ENCODE results near the gene DPF3. TPM values are rescaled to one million over a fixed set of nuclear protein-coding genes. Genes with fewer than 3 reads are reported as not detected.

The DPF3 gene
- total RNA-seq, 2 donors from 2014 or later, result 0.13 to 1.2 TPM

- Mint-ChIP-seq H3K27ac (no peak overlapping the region), H3K4me3 (no peak overlapping the region), H3K4me1 (peaks cover 17% of the 10 kb centered on the region), H3K27me3 (no peaks in the 10 kb centered on the region), H3K36me3 (ENCODE audit: low read depth) (no peaks in the 10 kb centered on the region)
- ATAC-seq, result no peak
- DNase-seq, result no peak
- no peaks in the 10 kb centered on the region for H3K9me3 ChIP-seq (ENCODE audit: control insufficient read depth, low read length, poor library complexity, severe bottlenecking)
These were observed 176.7 kb downstream of the DPF3 start for GRCh38 chr14:72717220-72717619.

- Mint-ChIP-seq H3K4me1 (peaks cover 20% of the 10 kb centered on the region), H3K4me3 (no peak overlapping the region), H3K27me3 (no peaks in the 10 kb centered on the region), H3K27ac (no peak overlapping the region), H3K36me3 (ENCODE audit: low read depth) (no peaks in the 10 kb centered on the region)
- DNase-seq (no peak), ATAC-seq (no peak)
- H3K9me3 ChIP-seq (ENCODE audit: control insufficient read depth, low read length, poor library complexity, severe bottlenecking), result no peaks in the 10 kb centered on the region
These were observed 177.4 kb downstream of the DPF3 start for GRCh38 chr14:72716476-72716875.

GRCh38 chr14:72715850-72716228 is 178.1 kb downstream of the DPF3 start:
- H3K27ac Mint-ChIP-seq, result no peak overlapping the region
- H3K4me1 Mint-ChIP-seq, result peaks cover 20% of the 10 kb centered on the region
- H3K4me3 Mint-ChIP-seq, result no peak overlapping the region
- no peaks in the 10 kb centered on the region for H3K27me3 Mint-ChIP-seq
- H3K36me3 Mint-ChIP-seq (ENCODE audit: low read depth), result no peaks in the 10 kb centered on the region
- ATAC-seq (no peak), DNase-seq (no peak)
- H3K9me3 ChIP-seq (ENCODE audit: control insufficient read depth, low read length, poor library complexity, severe bottlenecking), result no peaks in the 10 kb centered on the region

GRCh38 chr14:72715215-72715849 is 178.6 kb downstream of the DPF3 start:
- H3K4me1 Mint-ChIP-seq, result peaks cover 20% of the 10 kb centered on the region
- ATAC-seq, result no peak
- H3K27ac Mint-ChIP-seq, result peak overlapping the region; percentile 54

GRCh38 chr14:72714871-72715214 is 179.1 kb downstream of the DPF3 start:
- Mint-ChIP-seq H3K4me3 (no peak overlapping the region), H3K4me1 (peaks cover 20% of the 10 kb centered on the region), H3K27ac (peak overlapping the region; percentile 54), H3K27me3 (no peaks in the 10 kb centered on the region), H3K36me3 (ENCODE audit: low read depth) (no peaks in the 10 kb centered on the region)
- DNase-seq (no peak), ATAC-seq (no peak)
- H3K9me3 ChIP-seq (ENCODE audit: control insufficient read depth, low read length, poor library complexity, severe bottlenecking), result no peaks in the 10 kb centered on the region

More at GRCh38 chr14:72715215-72715849, 178.6 kb downstream of the DPF3 start:
- DNase-seq, result no peak
- Mint-ChIP-seq H3K36me3 (ENCODE audit: low read depth) (no peaks in the 10 kb centered on the region), H3K4me3 (no peak overlapping the region), H3K27me3 (no peaks in the 10 kb centered on the region)
- no peaks in the 10 kb centered on the region for H3K9me3 ChIP-seq (ENCODE audit: control insufficient read depth, low read length, poor library complexity, severe bottlenecking)

GRCh38 chr14:72714094-72714493 is 179.8 kb downstream of the DPF3 start:
- DNase-seq (peak in 1 of 3 donors; percentile 12), ATAC-seq (peak; percentile 84)
- H3K9me3 ChIP-seq (ENCODE audit: control insufficient read depth, low read length, poor library complexity, severe bottlenecking), result no peaks in the 10 kb centered on the region
- Mint-ChIP-seq H3K4me1 (peaks cover 20% of the 10 kb centered on the region), H3K4me3 (peak overlapping the region; percentile 74), H3K27ac (peak overlapping the region; percentile 71), H3K36me3 (ENCODE audit: low read depth) (no peaks in the 10 kb centered on the region), H3K27me3 (no peaks in the 10 kb centered on the region)

GRCh38 chr14:72711936-72712335 is 182.0 kb downstream of the DPF3 start:
- Mint-ChIP-seq H3K36me3 (ENCODE audit: low read depth) (no peaks in the 10 kb centered on the region), H3K4me3 (peak overlapping the region; percentile 15), H3K27ac (no peak overlapping the region), H3K27me3 (no peaks in the 10 kb centered on the region), H3K4me1 (peaks cover 18% of the 10 kb centered on the region)
- no peaks in the 10 kb centered on the region for H3K9me3 ChIP-seq (ENCODE audit: control insufficient read depth, low read length, poor library complexity, severe bottlenecking)
- DNase-seq, result no peak
- ATAC-seq, result no peak

- H3K27me3 Mint-ChIP-seq, result peaks cover 5% of the 10 kb centered on the region
- peaks cover 14% of the 10 kb centered on the region for H3K4me1 Mint-ChIP-seq
- H3K4me3 Mint-ChIP-seq, result no peak overlapping the region
- DNase-seq (no peak), ATAC-seq (no peak)
- no peaks in the 10 kb centered on the region for H3K9me3 ChIP-seq (ENCODE audit: control insufficient read depth, low read length, poor library complexity, severe bottlenecking)
- no peak overlapping the region for H3K27ac Mint-ChIP-seq
- H3K36me3 Mint-ChIP-seq (ENCODE audit: low read depth), result peaks cover 3% of the 10 kb centered on the region
These were observed 183.8 kb downstream of the DPF3 start for GRCh38 chr14:72709916-72710611.

GRCh38 chr14:72708708-72709475 is 185.0 kb downstream of the DPF3 start:
- H3K9me3 ChIP-seq (ENCODE audit: control insufficient read depth, low read length, poor library complexity, severe bottlenecking), result no peaks in the 10 kb centered on the region
- Mint-ChIP-seq H3K4me1 (peaks cover 8% of the 10 kb centered on the region), H3K36me3 (ENCODE audit: low read depth) (peaks cover 3% of the 10 kb centered on the region), H3K27me3 (peaks cover 5% of the 10 kb centered on the region), H3K4me3 (no peak overlapping the region), H3K27ac (no peak overlapping the region)
- ATAC-seq (no peak), DNase-seq (no peak)

GRCh38 chr14:72708222-72708621 is 185.7 kb downstream of the DPF3 start:
- H3K36me3 Mint-ChIP-seq (ENCODE audit: low read depth), result peaks cover 3% of the 10 kb centered on the region
- peaks cover 4% of the 10 kb centered on the region for H3K4me1 Mint-ChIP-seq
- H3K27me3 Mint-ChIP-seq, result peaks cover 5% of the 10 kb centered on the region
- DNase-seq, result no peak
- no peaks in the 10 kb centered on the region for H3K9me3 ChIP-seq (ENCODE audit: control insufficient read depth, low read length, poor library complexity, severe bottlenecking)
- no peak overlapping the region for H3K4me3 Mint-ChIP-seq
- H3K27ac Mint-ChIP-seq, result no peak overlapping the region
- no peak for ATAC-seq

- no peak overlapping the region for H3K27ac Mint-ChIP-seq
- ATAC-seq (no peak), DNase-seq (no peak)
- H3K4me3 Mint-ChIP-seq, result no peak overlapping the region
- H3K36me3 Mint-ChIP-seq (ENCODE audit: low read depth), result peaks cover 3% of the 10 kb centered on the region
- no peaks in the 10 kb centered on the region for H3K9me3 ChIP-seq (ENCODE audit: control insufficient read depth, low read length, poor library complexity, severe bottlenecking)
- no peaks in the 10 kb centered on the region for H3K4me1 Mint-ChIP-seq
- H3K27me3 Mint-ChIP-seq, result peaks cover 5% of the 10 kb centered on the region
These were observed 187.4 kb downstream of the DPF3 start for GRCh38 chr14:72706485-72706884.

- Mint-ChIP-seq H3K4me1 (peaks cover 3% of the 10 kb centered on the region), H3K4me3 (no peak overlapping the region), H3K27me3 (peaks cover 5% of the 10 kb centered on the region), H3K27ac (peak overlapping the region; percentile 1), H3K36me3 (ENCODE audit: low read depth) (peaks cover 5% of the 10 kb centered on the region)
- DNase-seq (no peak), ATAC-seq (no peak)
- H3K9me3 ChIP-seq (ENCODE audit: control insufficient read depth, low read length, poor library complexity, severe bottlenecking), result no peaks in the 10 kb centered on the region
These were observed 189.4 kb downstream of the DPF3 start for GRCh38 chr14:72704502-72704901.

GRCh38 chr14:72701605-72702004 is 192.3 kb downstream of the DPF3 start:
- H3K4me1 Mint-ChIP-seq, result peaks cover 6% of the 10 kb centered on the region
- no peak overlapping the region for H3K27ac Mint-ChIP-seq
- no peak for ATAC-seq
- H3K9me3 ChIP-seq (ENCODE audit: control insufficient read depth, low read length, poor library complexity, severe bottlenecking), result no peaks in the 10 kb centered on the region
- H3K27me3 Mint-ChIP-seq, result peaks cover 5% of the 10 kb centered on the region
- peaks cover 6% of the 10 kb centered on the region for H3K36me3 Mint-ChIP-seq (ENCODE audit: low read depth)
- DNase-seq, result no peak
- no peak overlapping the region for H3K4me3 Mint-ChIP-seq

Measured in T-helper 17 cell (primary cell).